ENCODE results near the gene LRG1.

- TF ChIP-seq KLF9 (tag by site-specific recombination; IDR thresholded peaks at IDR 0.05; ENCODE audit: low read depth) (no peak), ZBTB21 (tag by site-specific recombination; IDR thresholded peaks at IDR 0.05) (no peak), CTCF (tag by site-specific recombination; IDR thresholded peaks at IDR 0.05) (no peak), ZNF18 (tag by site-specific recombination; IDR thresholded peaks at IDR 0.05) (no peak), KLF10 (tag by site-specific recombination; IDR thresholded peaks at IDR 0.05) (no peak), ZNF16 (tag by site-specific recombination; IDR thresholded peaks at IDR 0.05; ENCODE audit: low read depth) (no peak), YY2 (tag by site-specific recombination; IDR thresholded peaks at IDR 0.05) (no peak), KLF16 (tag by site-specific recombination; IDR thresholded peaks at IDR 0.05) (no peak), ZNF248 (tag by site-specific recombination; IDR thresholded peaks at IDR 0.05) (no peak), ZBTB49 (tag by site-specific recombination; IDR thresholded peaks at IDR 0.05; ENCODE audit: low read depth) (no peak), ZNF785 (tag by site-specific recombination; IDR thresholded peaks at IDR 0.05) (no peak), SETDB1 (IDR thresholded peaks at IDR 0.05; ENCODE audit: insufficient read length, low read length) (no peak), YY1 (tag by site-specific recombination; IDR thresholded peaks at IDR 0.05) (no peak)
Observed at GRCh38 chr19:4570402-4570801, 30.6 kb upstream of the LRG1 start.
